HEK293 (cell line): Measurements from ENCODE around the gene TFPI.

ENCODE experiments used
- CTCF ChIA-PET: fragments of 350-600 bp; formaldehyde crosslinking; extraction: SDS; loops from one replicate; lab custom pipeline; 2021; ENCODE audit warnings: antibody characterized with exemption; lab: Yijun Ruan, JAX
- POLR2A ChIA-PET: fragments of 300-600 bp; formaldehyde crosslinking; extraction: SDS; loops from one replicate; lab custom pipeline; 2020; ENCODE audit warnings: antibody characterized with exemption, inconsistent platforms; lab: Yijun Ruan, JAX
- H3K27ac ChIP-seq: fragments of 200-500 bp; sonication (Bioruptor generic); 2 replicates; pipeline ENCODE4 v1.5.1; 2014; ENCODE audit warnings: low read depth, low read length, control low read depth, inconsistent platforms; ENCODE audit errors: extremely low read depth
- H3K36me3 ChIP-seq, 2 experiments: fragments of 200-500 bp in 1 of 2; sonication (Bioruptor generic) in 1 of 2; 1 replicate in 1 of 2; 2 replicates in 1 of 2; pipeline ENCODE4 v1.5.1; 2014 to 2017; ENCODE audit warnings: inconsistent platforms in 2 of 2, low read length in 2 of 2; ENCODE audit not compliant: control insufficient read depth in 2 of 2, insufficient read depth in 1 of 2
- H3K4me1 ChIP-seq: fragments of 200-500 bp; sonication (Bioruptor generic); 2 replicates; pipeline ENCODE4 v1.5.1; 2014; ENCODE audit warnings: mild to moderate bottlenecking, low read length, inconsistent platforms; ENCODE audit not compliant: control insufficient read depth, insufficient read depth
- H3K4me3 ChIP-seq: 2 replicates; pipeline ENCODE4 v1.5.1; 2011; ENCODE audit warnings: low read depth, mild to moderate bottlenecking, control low read depth, low read length, moderate library complexity
- H3K9me3 ChIP-seq: fragments of 200-500 bp; sonication (Bioruptor generic); 2 replicates; pipeline ENCODE4 v1.5.1; 2014; ENCODE audit warnings: low read depth, low read length, inconsistent platforms; ENCODE audit not compliant: control insufficient read depth, insufficient read depth
- EGR2 ChIP-seq: fragments of 450-650 bp; formaldehyde crosslinking; IDR thresholded peaks from 2 replicates; pipeline ENCODE4 v1.5.1; 2016; ENCODE audit warnings: low read depth, missing biosample characterization, missing genetic modification characterization
- FEZF1 ChIP-seq: fragments of 450-650 bp; formaldehyde crosslinking; IDR thresholded peaks from 2 replicates; pipeline ENCODE4 v1.5.1; 2016; ENCODE audit warnings: missing biosample characterization, missing genetic modification characterization
- GLI2 ChIP-seq: fragments of 450-650 bp; formaldehyde crosslinking; IDR thresholded peaks from 2 replicates; pipeline ENCODE4; 2017; ENCODE audit warnings: missing biosample characterization, missing genetic modification characterization, low read depth, borderline replicate concordance
- HIC1 ChIP-seq: fragments of 450-650 bp; formaldehyde crosslinking; IDR thresholded peaks from 2 replicates; pipeline ENCODE4 v1.5.1; 2016; ENCODE audit warnings: missing biosample characterization, missing genetic modification characterization
- KLF10 ChIP-seq: fragments of 450-650 bp; IDR thresholded peaks from 2 replicates; pipeline ENCODE4 v1.5.1; 2018; ENCODE audit warnings: missing biosample characterization, mild to moderate bottlenecking, missing genetic modification characterization
- KLF7 ChIP-seq: fragments of 450-650 bp; formaldehyde crosslinking; IDR thresholded peaks from 2 replicates; pipeline ENCODE4 v1.5.1; 2016; ENCODE audit warnings: missing biosample characterization, missing genetic modification characterization, borderline replicate concordance
- MZF1 ChIP-seq: fragments of 450-650 bp; formaldehyde crosslinking; IDR thresholded peaks from 2 replicates; pipeline ENCODE4 v1.5.1; 2017; ENCODE audit warnings: missing biosample characterization, missing genetic modification characterization, borderline replicate concordance
- OVOL3 ChIP-seq: fragments of 450-650 bp; formaldehyde crosslinking; IDR thresholded peaks from 2 replicates; pipeline ENCODE4 v1.5.1; 2016; ENCODE audit warnings: missing biosample characterization, missing genetic modification characterization
- PRDM6 ChIP-seq: fragments of 450-650 bp; formaldehyde crosslinking; IDR thresholded peaks from 2 replicates; pipeline ENCODE4 v1.5.1; 2017; ENCODE audit warnings: missing biosample characterization, missing genetic modification characterization
- TCF7L2 ChIP-seq: IDR thresholded peaks from 2 replicates; pipeline ENCODE4 v1.6.1; 2011; ENCODE audit warnings: low read depth, mild to moderate bottlenecking, inconsistent platforms, low read length, moderate library complexity, borderline replicate concordance
- TRIM28 ChIP-seq: IDR thresholded peaks from 2 replicates; pipeline ENCODE4 v1.6.1; 2011; ENCODE audit warnings: low read length, control low read depth, borderline replicate concordance
- WT1 ChIP-seq: fragments of 450-650 bp; formaldehyde crosslinking; IDR thresholded peaks from 2 replicates; pipeline ENCODE4 v1.5.1; 2016; ENCODE audit warnings: missing biosample characterization, missing genetic modification characterization
- ZBTB17 ChIP-seq: fragments of 450-650 bp; formaldehyde crosslinking; IDR thresholded peaks from 2 replicates; pipeline ENCODE4 v1.5.1; 2016; ENCODE audit warnings: missing biosample characterization, missing genetic modification characterization
- ZNF133 ChIP-seq: fragments of 450-650 bp; formaldehyde crosslinking; IDR thresholded peaks from 2 replicates; pipeline ENCODE4 v1.5.1; 2016; ENCODE audit warnings: missing biosample characterization, missing genetic modification characterization
- ZNF155 ChIP-seq: fragments of 450-650 bp; formaldehyde crosslinking; IDR thresholded peaks from 2 replicates; pipeline ENCODE4 v1.5.1; 2016; ENCODE audit warnings: missing biosample characterization, missing genetic modification characterization
- ZNF169 ChIP-seq: fragments of 450-650 bp; formaldehyde crosslinking; IDR thresholded peaks from 2 replicates; pipeline ENCODE4 v1.5.1; 2016; ENCODE audit warnings: missing biosample characterization, missing genetic modification characterization
- ZNF18 ChIP-seq: fragments of 450-650 bp; formaldehyde crosslinking; IDR thresholded peaks from 2 replicates; pipeline ENCODE4 v1.5.1; 2016; ENCODE audit warnings: missing biosample characterization, missing genetic modification characterization
- ZNF266 ChIP-seq: fragments of 450-650 bp; formaldehyde crosslinking; IDR thresholded peaks from 2 replicates; pipeline ENCODE4 v1.5.1; 2016; ENCODE audit warnings: missing biosample characterization, missing genetic modification characterization, low read depth
- ZNF335 ChIP-seq: fragments of 450-650 bp; formaldehyde crosslinking; conservative IDR thresholded peaks from 2 replicates; pipeline ENCODE4 v1.5.1; 2016; ENCODE audit warnings: missing biosample characterization, missing genetic modification characterization
- ZNF416 ChIP-seq: fragments of 450-650 bp; formaldehyde crosslinking; IDR thresholded peaks from 2 replicates; pipeline ENCODE4 v1.5.1; 2016; ENCODE audit warnings: missing biosample characterization, missing genetic modification characterization
- ZNF423 ChIP-seq: fragments of 450-650 bp; formaldehyde crosslinking; IDR thresholded peaks from 2 replicates; pipeline ENCODE4 v1.5.1; 2016; ENCODE audit warnings: missing biosample characterization, missing genetic modification characterization
- ZNF513 ChIP-seq: fragments of 450-650 bp; IDR thresholded peaks from 2 replicates; pipeline ENCODE4 v1.5.1; 2018; ENCODE audit warnings: missing biosample characterization, missing genetic modification characterization
- ZNF514 ChIP-seq: fragments of 450-650 bp; formaldehyde crosslinking; IDR thresholded peaks from 2 replicates; pipeline ENCODE4 v1.5.1; 2016; ENCODE audit warnings: missing biosample characterization, missing genetic modification characterization
- ZNF585B ChIP-seq: fragments of 450-650 bp; formaldehyde crosslinking; IDR thresholded peaks from 2 replicates; pipeline ENCODE4 v1.5.1; 2016; ENCODE audit warnings: missing biosample characterization, missing genetic modification characterization
- ZNF596 ChIP-seq: fragments of 450-650 bp; IDR thresholded peaks from 2 replicates; pipeline ENCODE4 v1.5.0; 2018; ENCODE audit warnings: missing biosample characterization, mild to moderate bottlenecking, missing genetic modification characterization, moderate library complexity
- ZNF621 ChIP-seq: fragments of 450-650 bp; formaldehyde crosslinking; IDR thresholded peaks from 2 replicates; pipeline ENCODE4 v1.5.1; 2017; ENCODE audit warnings: missing biosample characterization, missing genetic modification characterization
- ZNF629 ChIP-seq: fragments of 450-650 bp; formaldehyde crosslinking; IDR thresholded peaks from 2 replicates; pipeline ENCODE4 v1.5.1; 2017; ENCODE audit warnings: missing biosample characterization, missing genetic modification characterization
- ZNF76 ChIP-seq: fragments of 450-650 bp; formaldehyde crosslinking; IDR thresholded peaks from 2 replicates; pipeline ENCODE4; 2016; ENCODE audit warnings: low read depth, missing biosample characterization, missing genetic modification characterization, borderline replicate concordance
- ZNF791 ChIP-seq: fragments of 450-650 bp; formaldehyde crosslinking; IDR thresholded peaks from 2 replicates; pipeline ENCODE4 v1.5.1; 2016; ENCODE audit warnings: missing biosample characterization, missing genetic modification characterization
- ZNF837 ChIP-seq: fragments of 450-650 bp; formaldehyde crosslinking; IDR thresholded peaks from 2 replicates; pipeline ENCODE4 v1.5.1; 2016; ENCODE audit warnings: missing biosample characterization, missing genetic modification characterization
- ZNF843 ChIP-seq: fragments of 450-650 bp; formaldehyde crosslinking; IDR thresholded peaks from 2 replicates; pipeline ENCODE4 v1.5.1; 2016; ENCODE audit warnings: missing biosample characterization, missing genetic modification characterization
- ZSCAN30 ChIP-seq: fragments of 450-650 bp; IDR thresholded peaks from 2 replicates; pipeline ENCODE4 v1.5.1; 2018; ENCODE audit warnings: missing biosample characterization, mild to moderate bottlenecking, missing genetic modification characterization, moderate library complexity
- ZXDB ChIP-seq: fragments of 450-650 bp; formaldehyde crosslinking; IDR thresholded peaks from 2 replicates; pipeline ENCODE4 v1.5.1; 2016; ENCODE audit warnings: missing biosample characterization, missing genetic modification characterization

Gene TFPI

GRCh38 chr2:187544371-187545080 is 9.7 kb downstream of the TFPI start (continued):
- TF ChIP-seq ZNF169 (tag by site-specific recombination) (no peak), ZNF514 (tag by site-specific recombination) (no peak), ZNF76 (tag by site-specific recombination) (no peak), ZBTB17 (peak; percentile 14; the same call in 1 of the 2 replicates), ZXDB (tag by site-specific recombination) (peak; percentile 33; the same call in 1 of the 2 replicates), ZNF791 (tag by site-specific recombination) (no peak), ZNF266 (tag by site-specific recombination) (no peak), ZNF837 (tag by site-specific recombination) (no peak), ZNF155 (tag by site-specific recombination) (no peak), ZNF416 (tag by site-specific recombination) (no peak), ZNF423 (tag by site-specific recombination) (no peak), HIC1 (tag by site-specific recombination) (no peak), ZNF335 (tag by site-specific recombination) (peak; percentile 52), OVOL3 (tag by site-specific recombination) (no peak), KLF7 (no peak), TCF7L2 (no peak), PRDM6 (tag by site-specific recombination) (peak; percentile 92), ZNF585B (no peak), ZNF133 (no peak), ZSCAN30 (tag by site-specific recombination) (no peak)

- ChIA-PET CTCF (interaction anchor here (0.9 to 2.8 kb wide), 4 partner anchors 18 to 44 kb away, joined by 3 to 12 read pairs (median 7); no protein-coding TSS in a partner anchor), POLR2A (no interaction called here)
- 0 out of 3 replicates have a peak, but pooled peaks cover 0 to 3% of the 10 kb centered on the region in 2 experiments for H3K36me3 ChIP-seq
- H3K4me3 ChIP-seq, result no peak overlapping the region
- peaks cover 23% of the 10 kb centered on the region for H3K4me1 ChIP-seq
- H3K27ac ChIP-seq, result no peak overlapping the region; the same call in 1 of the 2 replicates
- H3K9me3 ChIP-seq, result no peaks in the 10 kb centered on the region
- peak; percentile 95 for TF ChIP-seq MZF1
- no peak for TF ChIP-seq TRIM28
- TF ChIP-seq ZNF629, result peak; percentile 55; the same call in 1 of the 2 replicates
- TF ChIP-seq ZSCAN30 (tag by site-specific recombination), result peak; percentile 70
- 0 out of 2 replicates have a peak, but pooled peaks have one; percentile 39 for TF ChIP-seq ZNF18 (tag by site-specific recombination)
- TF ChIP-seq FEZF1, result peak; percentile 62
- peak; percentile 52; the same call in 1 of the 2 replicates for TF ChIP-seq KLF10 (tag by site-specific recombination)
- no peak for TF ChIP-seq ZNF621 (tag by site-specific recombination)
- TF ChIP-seq ZNF513 (tag by site-specific recombination), result no peak
- peak; percentile 60; the same call in 1 of the 2 replicates for TF ChIP-seq GLI2 (tag by site-specific recombination)
- peak; percentile 85 for TF ChIP-seq ZNF843 (tag by site-specific recombination)
- TF ChIP-seq EGR2, result peak; percentile 26; the same call in 1 of the 2 replicates
- 0 out of 2 replicates have a peak, but pooled peaks have one; percentile 15 for TF ChIP-seq WT1 (tag by site-specific recombination)
- 0 out of 2 replicates have a peak, but pooled peaks have one; percentile 44 for TF ChIP-seq ZNF596 (tag by site-specific recombination)
Observed at GRCh38 chr2:187543488-187543887, 10.7 kb downstream of the TFPI start.
